Fibroblast of lung (primary cell): ENCODE data around the gene COL8A1.

ENCODE experiments used
- CTCF ChIP-seq, 2 donors: IDR thresholded peaks in 1 of 2; conservative IDR thresholded peaks in 1 of 2; 1 replicate in 1 of 2; 2 replicates in 1 of 2; pipeline ENCODE4 v1.5.1; 2011 to 2012; ENCODE audit warnings: low read length in 2 of 2, control low read depth in 1 of 2, inconsistent platforms in 1 of 2, low read depth in 1 of 2, mild to moderate bottlenecking in 1 of 2
- EZH2 ChIP-seq: IDR thresholded peaks from 2 replicates; pipeline ENCODE4 v1.5.1; 2012; ENCODE audit warnings: low read length, control low read depth, mild to moderate bottlenecking; ENCODE audit errors: missing control alignments

- TF ChIP-seq EZH2 (no peak), CTCF (conservative IDR thresholded peaks at IDR 0.05 in 1 of 2, IDR thresholded peaks at IDR 0.05 in 1 of 2; ENCODE audit: low read depth in 1 of 2, low read length in 2 of 2) (no peak)
Measured at GRCh38 chr3:99630815-99631214, 7.6 kb upstream of the COL8A1 start.
